NCI-H2171 (cell line): ENCODE results near the gene ELF3.
"Not testable (repeated sequence)": the region's sequence is repeated elsewhere in the genome, so short reads cannot be mapped to it uniquely, and the experiment has no call there.

Experiments
- DNase-seq: peaks from one replicate; lab custom pipeline; 2025; lab: John Stamatoyannopoulos, UW

The ELF3 gene

GRCh38 chr1:202010180-202011015, at the start of gene ELF3:
Gene ELF3 (plus strand): TSS chr1:202010587. CDS start chr1:202011137, 550 bp downstream.
- DNase-seq: no peak

- DNase-seq: not testable (repeated sequence)
These were observed 48.0 kb upstream of the ELF3 start for GRCh38 chr1:201962382-201962781.

- DNase-seq: no peak
These were observed 46.1 kb upstream of the ELF3 start for GRCh38 chr1:201964261-201964660.

- no peak for DNase-seq
These were observed 44.2 kb upstream of the ELF3 start for GRCh38 chr1:201966171-201966570.

- no peak for DNase-seq
These were observed 42.0 kb upstream of the ELF3 start for GRCh38 chr1:201968202-201968925.

- DNase-seq: peak; percentile 67
These were observed 39.8 kb upstream of the ELF3 start for GRCh38 chr1:201970334-201971159.

- peak; percentile 55 for DNase-seq
These were observed 28.2 kb upstream of the ELF3 start for GRCh38 chr1:201982082-201982622.

GRCh38 chr1:201982623-201983379, 27.6 kb upstream of the ELF3 start, which contains the start of gene RNPEP:
Gene RNPEP (plus strand): TSS chr1:201982648. CDS start chr1:201982667, 19 bp downstream.
- peak; percentile 57 for DNase-seq

GRCh38 chr1:201983380-201983805, 27.0 kb upstream of the ELF3 start:
- peak; percentile 33 for DNase-seq

- DNase-seq: no peak
These were observed 25.9 kb upstream of the ELF3 start for GRCh38 chr1:201984446-201984845.

- DNase-seq: peak; percentile 16
These were observed 25.0 kb upstream of the ELF3 start for GRCh38 chr1:201985355-201985754.

- no peak for DNase-seq
These were observed 21.8 kb upstream of the ELF3 start for GRCh38 chr1:201988601-201989000.

- DNase-seq: no peak
These were observed 20.8 kb upstream of the ELF3 start for GRCh38 chr1:201989354-201990128.

- no peak for DNase-seq
These were observed 20.0 kb upstream of the ELF3 start for GRCh38 chr1:201990427-201990826.

- peak; percentile 44 for DNase-seq
These were observed 10.7 kb upstream of the ELF3 start for GRCh38 chr1:201999625-202000238.

- DNase-seq: no peak
These were observed 7.9 kb upstream of the ELF3 start for GRCh38 chr1:202002507-202002906.

GRCh38 chr1:202004711-202005110, 5.7 kb upstream of the ELF3 start:
- no peak for DNase-seq

- DNase-seq: no peak
These were observed 4.4 kb upstream of the ELF3 start for GRCh38 chr1:202005958-202006357.

- DNase-seq: no peak
These were observed 3.1 kb upstream of the ELF3 start for GRCh38 chr1:202007304-202007703.
